GM12878 (cell line): ENCODE data around the gene CAMTA2. TPM values are rescaled to one million over a fixed set of nuclear protein-coding genes. Genes with fewer than 3 reads are reported as not detected.

Source experiments
- BCL11A ChIP-seq: IDR thresholded peaks from 2 replicates; pipeline ENCODE4 v1.6.1; 2011; ENCODE audit warnings: low read depth, low read length
- EGR1 ChIP-seq, 2 experiments: IDR thresholded peaks; 1 replicate in 1 of 2; 2 replicates in 1 of 2; pipeline ENCODE4 v1.6.1; 2011 to 2012; ENCODE audit warnings: low read depth in 2 of 2, low read length in 2 of 2, borderline replicate concordance in 1 of 2, mild to moderate bottlenecking in 1 of 2, moderate library complexity in 1 of 2
- GABPA ChIP-seq: IDR thresholded peaks from 2 replicates; pipeline ENCODE4 v1.6.1; 2014; ENCODE audit warnings: antibody characterized with exemption, low read depth, mild to moderate bottlenecking, inconsistent platforms
- GATAD2B ChIP-seq: fragments of 450-650 bp; conservative IDR thresholded peaks from 2 replicates; pipeline ENCODE4 v1.6.1; 2017; ENCODE audit warnings: low read depth, mild to moderate bottlenecking, moderate library complexity
- HCFC1 ChIP-seq: fragments of 150-350 bp; IDR thresholded peaks from 2 replicates; pipeline ENCODE4 v1.6.1; 2014; ENCODE audit warnings: low read length
- HDAC2 ChIP-seq: fragments of 200-600 bp; sonication (generic); IDR thresholded peaks from 2 replicates; pipeline ENCODE4 v1.6.1; 2017
- NFYA ChIP-seq: IDR thresholded peaks from 2 replicates; pipeline ENCODE4 v1.6.1; 2011; ENCODE audit warnings: low read depth, mild to moderate bottlenecking, low read length, improper control_type of control experiment, borderline replicate concordance
- NR2C2 ChIP-seq: IDR thresholded peaks from 2 replicates; pipeline ENCODE4 v1.6.1; 2011; ENCODE audit warnings: borderline replicate concordance, low read depth; ENCODE audit not compliant: control insufficient read depth, insufficient read length
- RBBP5 ChIP-seq: fragments of 200-600 bp; sonication (generic); conservative IDR thresholded peaks from 2 replicates; pipeline ENCODE4 v1.6.1; 2016
- SIN3A ChIP-seq: IDR thresholded peaks from 2 replicates; pipeline ENCODE4 v1.6.1; 2012; ENCODE audit warnings: low read depth, low read length, improper control_type of control experiment
- SIX5 ChIP-seq: IDR thresholded peaks from 2 replicates; pipeline ENCODE4 v1.6.1; 2011; ENCODE audit warnings: mild to moderate bottlenecking, low read depth, low read length, moderate library complexity; ENCODE audit not compliant: severe bottlenecking
- SREBF1 ChIP-seq: IDR thresholded peaks from 2 replicates; pipeline ENCODE4 v1.6.1; 2012; ENCODE audit warnings: mild to moderate bottlenecking, low read length
- STAT1 ChIP-seq: fragments of 450-650 bp; conservative IDR thresholded peaks from 2 replicates; pipeline ENCODE4 v1.6.1; 2014; ENCODE audit warnings: antibody characterized with exemption, mild to moderate bottlenecking
- USF2 ChIP-seq: IDR thresholded peaks from 2 replicates; pipeline ENCODE4 v1.6.1; 2011; ENCODE audit warnings: low read depth, low read length, improper control_type of control experiment, borderline replicate concordance
- ZBED1 ChIP-seq: IDR thresholded peaks from 2 replicates; pipeline ENCODE4 v1.6.1; 2016; ENCODE audit warnings: borderline replicate concordance
- ZNF217 ChIP-seq: fragments of 450-650 bp; IDR thresholded peaks from 2 replicates; pipeline ENCODE4 v1.6.1; 2017; ENCODE audit warnings: antibody characterized with exemption, mild to moderate bottlenecking
- ZNF384 ChIP-seq: IDR thresholded peaks from 2 replicates; pipeline ENCODE4 v1.6.1; 2012; ENCODE audit warnings: low read depth, mild to moderate bottlenecking, low read length, improper control_type of control experiment, borderline replicate concordance
- polyA plus RNA-seq, 11 experiments: library from polyadenylated mRNA; depleted of rRNA in 4 of 11; unstranded in 6 of 11; stranded (reverse) in 5 of 11; fragments of >200 nt; fragmentation: Nextera tagmentation in 4 of 11; fragmentation: Illumina TruSeq in 1 of 11; extraction: Ambion mirVana in 4 of 11; extraction: Trizol in 1 of 11; gene quantifications; 1 replicate in 1 of 11; 2 replicates in 10 of 11; pipeline versions ENCODE4 v1.2.1 to v1.2.3, GENCODE V29; 2011 to 2016; ENCODE audit warnings: inconsistent platforms in 2 of 11, missing spikeins in 2 of 11, low read depth in 1 of 11
- total RNA-seq, 4 experiments: library from RNA; depleted of rRNA in 3 of 4; stranded (reverse); fragments of >200 nt in 3 of 4; fragmentation: Illumina TruSeq in 1 of 4; extraction: Trizol in 1 of 4; gene quantifications; 2 replicates each; pipeline versions ENCODE4 v1.2.1 to v1.2.3, GENCODE V29; 2013 to 2021
- TF ChIP-seq, protein P1 (sequence below): fragments of 150-350 bp; IDR thresholded peaks from 2 replicates; pipeline ENCODE4 v1.6.1; 2016; ENCODE audit warnings: low read depth, low read length
- TF ChIP-seq, protein P2 (sequence below): fragments of 450-650 bp; IDR thresholded peaks from 2 replicates; pipeline ENCODE4 v1.6.1; 2017; ENCODE audit warnings: low read depth, mild to moderate bottlenecking, moderate library complexity
- TF ChIP-seq, protein P3 (sequence below): fragments of 450-650 bp; IDR thresholded peaks from 2 replicates; pipeline ENCODE4 v1.6.1; 2017; ENCODE audit warnings: mild to moderate bottlenecking, moderate library complexity

The CAMTA2 gene
- total and polyA plus RNA-seq, 10 of the 15 experiments (the other 5 are each of a cell fraction or from before 2014, with no cell fraction given): 0.42 to 29.3 (median 11.2) TPM

GRCh38 chr17:4997302-4998026, 10.0 kb upstream of the CAMTA2 start, which contains the start of the genes INCA1 and KIF1C (continued):
- TF ChIP-seq ZNF217 (no peak), NR2C2 (no peak), USF2 (no peak), NFYA (no peak), ZBED1 (no peak), RBBP5 (no peak), EGR1 (IDR thresholded peaks at IDR 0.05; ENCODE audit: borderline replicate concordance in 1 of 2, low read depth in 2 of 2, low read length in 2 of 2) (0 out of 3 replicates have a peak, but pooled peaks of 1 of the 2 experiments have one; percentile 0), STAT1 (no peak), SIN3A (no peak), GATAD2B (peak; percentile 86), SIX5 (no peak), ZNF384 (no peak), HCFC1 (no peak), HDAC2 (no peak), SREBF1 (no peak), BCL11A (no peak), GABPA (no peak)
- TF ChIP-seq, protein P1, sequence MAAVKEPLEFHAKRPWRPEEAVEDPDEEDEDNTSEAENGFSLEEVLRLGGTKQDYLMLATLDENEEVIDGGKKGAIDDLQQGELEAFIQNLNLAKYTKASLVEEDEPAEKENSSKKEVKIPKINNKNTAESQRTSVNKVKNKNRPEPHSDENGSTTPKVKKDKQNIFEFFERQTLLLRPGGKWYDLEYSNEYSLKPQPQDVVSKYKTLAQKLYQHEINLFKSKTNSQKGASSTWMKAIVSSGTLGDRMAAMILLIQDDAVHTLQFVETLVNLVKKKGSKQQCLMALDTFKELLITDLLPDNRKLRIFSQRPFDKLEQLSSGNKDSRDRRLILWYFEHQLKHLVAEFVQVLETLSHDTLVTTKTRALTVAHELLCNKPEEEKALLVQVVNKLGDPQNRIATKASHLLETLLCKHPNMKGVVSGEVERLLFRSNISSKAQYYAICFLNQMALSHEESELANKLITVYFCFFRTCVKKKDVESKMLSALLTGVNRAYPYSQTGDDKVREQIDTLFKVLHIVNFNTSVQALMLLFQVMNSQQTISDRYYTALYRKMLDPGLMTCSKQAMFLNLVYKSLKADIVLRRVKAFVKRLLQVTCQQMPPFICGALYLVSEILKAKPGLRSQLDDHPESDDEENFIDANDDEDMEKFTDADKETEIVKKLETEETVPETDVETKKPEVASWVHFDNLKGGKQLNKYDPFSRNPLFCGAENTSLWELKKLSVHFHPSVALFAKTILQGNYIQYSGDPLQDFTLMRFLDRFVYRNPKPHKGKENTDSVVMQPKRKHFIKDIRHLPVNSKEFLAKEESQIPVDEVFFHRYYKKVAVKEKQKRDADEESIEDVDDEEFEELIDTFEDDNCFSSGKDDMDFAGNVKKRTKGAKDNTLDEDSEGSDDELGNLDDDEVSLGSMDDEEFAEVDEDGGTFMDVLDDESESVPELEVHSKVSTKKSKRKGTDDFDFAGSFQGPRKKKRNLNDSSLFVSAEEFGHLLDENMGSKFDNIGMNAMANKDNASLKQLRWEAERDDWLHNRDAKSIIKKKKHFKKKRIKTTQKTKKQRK: no peak
- TF ChIP-seq, protein P2, sequence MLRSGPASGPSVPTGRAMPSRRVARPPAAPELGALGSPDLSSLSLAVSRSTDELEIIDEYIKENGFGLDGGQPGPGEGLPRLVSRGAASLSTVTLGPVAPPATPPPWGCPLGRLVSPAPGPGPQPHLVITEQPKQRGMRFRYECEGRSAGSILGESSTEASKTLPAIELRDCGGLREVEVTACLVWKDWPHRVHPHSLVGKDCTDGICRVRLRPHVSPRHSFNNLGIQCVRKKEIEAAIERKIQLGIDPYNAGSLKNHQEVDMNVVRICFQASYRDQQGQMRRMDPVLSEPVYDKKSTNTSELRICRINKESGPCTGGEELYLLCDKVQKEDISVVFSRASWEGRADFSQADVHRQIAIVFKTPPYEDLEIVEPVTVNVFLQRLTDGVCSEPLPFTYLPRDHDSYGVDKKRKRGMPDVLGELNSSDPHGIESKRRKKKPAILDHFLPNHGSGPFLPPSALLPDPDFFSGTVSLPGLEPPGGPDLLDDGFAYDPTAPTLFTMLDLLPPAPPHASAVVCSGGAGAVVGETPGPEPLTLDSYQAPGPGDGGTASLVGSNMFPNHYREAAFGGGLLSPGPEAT: peak; percentile 98
- TF ChIP-seq, protein P3, sequence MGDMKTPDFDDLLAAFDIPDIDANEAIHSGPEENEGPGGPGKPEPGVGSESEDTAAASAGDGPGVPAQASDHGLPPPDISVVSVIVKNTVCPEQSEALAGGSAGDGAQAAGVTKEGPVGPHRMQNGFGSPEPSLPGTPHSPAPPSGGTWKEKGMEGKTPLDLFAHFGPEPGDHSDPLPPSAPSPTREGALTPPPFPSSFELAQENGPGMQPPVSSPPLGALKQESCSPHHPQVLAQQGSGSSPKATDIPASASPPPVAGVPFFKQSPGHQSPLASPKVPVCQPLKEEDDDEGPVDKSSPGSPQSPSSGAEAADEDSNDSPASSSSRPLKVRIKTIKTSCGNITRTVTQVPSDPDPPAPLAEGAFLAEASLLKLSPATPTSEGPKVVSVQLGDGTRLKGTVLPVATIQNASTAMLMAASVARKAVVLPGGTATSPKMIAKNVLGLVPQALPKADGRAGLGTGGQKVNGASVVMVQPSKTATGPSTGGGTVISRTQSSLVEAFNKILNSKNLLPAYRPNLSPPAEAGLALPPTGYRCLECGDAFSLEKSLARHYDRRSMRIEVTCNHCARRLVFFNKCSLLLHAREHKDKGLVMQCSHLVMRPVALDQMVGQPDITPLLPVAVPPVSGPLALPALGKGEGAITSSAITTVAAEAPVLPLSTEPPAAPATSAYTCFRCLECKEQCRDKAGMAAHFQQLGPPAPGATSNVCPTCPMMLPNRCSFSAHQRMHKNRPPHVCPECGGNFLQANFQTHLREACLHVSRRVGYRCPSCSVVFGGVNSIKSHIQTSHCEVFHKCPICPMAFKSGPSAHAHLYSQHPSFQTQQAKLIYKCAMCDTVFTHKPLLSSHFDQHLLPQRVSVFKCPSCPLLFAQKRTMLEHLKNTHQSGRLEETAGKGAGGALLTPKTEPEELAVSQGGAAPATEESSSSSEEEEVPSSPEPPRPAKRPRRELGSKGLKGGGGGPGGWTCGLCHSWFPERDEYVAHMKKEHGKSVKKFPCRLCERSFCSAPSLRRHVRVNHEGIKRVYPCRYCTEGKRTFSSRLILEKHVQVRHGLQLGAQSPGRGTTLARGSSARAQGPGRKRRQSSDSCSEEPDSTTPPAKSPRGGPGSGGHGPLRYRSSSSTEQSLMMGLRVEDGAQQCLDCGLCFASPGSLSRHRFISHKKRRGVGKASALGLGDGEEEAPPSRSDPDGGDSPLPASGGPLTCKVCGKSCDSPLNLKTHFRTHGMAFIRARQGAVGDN: 0 out of 2 replicates have a peak, but pooled peaks have one; percentile 52
